KOPT-K1 (cell line): Measurements from ENCODE around the gene TSPAN5.
"Not testable (repeated sequence)": the region's sequence is repeated elsewhere in the genome, so short reads cannot be mapped to it uniquely, and the experiment has no call there.

ENCODE experiments used
- H3K27ac ChIP-seq: fragments of 200-600 bp; sonication (generic); 2 replicates; pipeline ENCODE4 v1.5.1; 2016; ENCODE audit warnings: antibody characterized with exemption, mild to moderate bottlenecking, low read depth, low read length; ENCODE audit not compliant: poor library complexity, severe bottlenecking
- H3K36me3 ChIP-seq: fragments of 200-600 bp; sonication (generic); 2 replicates; pipeline ENCODE4 v1.5.1; 2017; ENCODE audit warnings: antibody characterized with exemption, mild to moderate bottlenecking, low read length, moderate library complexity; ENCODE audit not compliant: insufficient read depth
- H3K9me3 ChIP-seq: fragments of 200-600 bp; sonication (generic); 2 replicates; pipeline ENCODE4 v1.5.1; 2017; ENCODE audit warnings: antibody characterized with exemption, low read length, mild to moderate bottlenecking; ENCODE audit not compliant: insufficient read depth, poor library complexity, severe bottlenecking

TSPAN5 gene

DNA sequence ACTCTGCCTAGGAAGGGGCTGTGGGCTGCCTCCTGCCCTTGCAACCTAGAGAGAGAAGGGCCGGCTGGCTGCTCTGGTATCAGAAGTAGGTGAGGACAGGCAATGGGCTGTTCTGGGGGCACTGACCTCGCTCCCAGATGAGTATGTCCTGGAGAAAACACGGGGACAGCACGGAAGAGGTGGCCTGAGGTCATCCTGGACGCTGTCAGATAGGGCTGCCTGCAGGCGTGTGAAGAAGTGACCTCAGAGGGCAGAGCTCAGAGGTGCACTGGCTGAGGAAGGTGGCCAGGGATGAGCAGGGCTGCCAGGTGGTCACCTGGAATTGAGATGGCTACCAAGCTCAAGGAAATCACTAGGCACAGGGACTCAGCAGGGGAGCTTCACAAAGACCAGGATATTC lies 159.6 kb downstream of the TSPAN5 start:
- no peaks in the 10 kb centered on the region for H3K9me3 ChIP-seq
- H3K27ac ChIP-seq = no peak overlapping the region
- no peaks in the 10 kb centered on the region for H3K36me3 ChIP-seq

DNA sequence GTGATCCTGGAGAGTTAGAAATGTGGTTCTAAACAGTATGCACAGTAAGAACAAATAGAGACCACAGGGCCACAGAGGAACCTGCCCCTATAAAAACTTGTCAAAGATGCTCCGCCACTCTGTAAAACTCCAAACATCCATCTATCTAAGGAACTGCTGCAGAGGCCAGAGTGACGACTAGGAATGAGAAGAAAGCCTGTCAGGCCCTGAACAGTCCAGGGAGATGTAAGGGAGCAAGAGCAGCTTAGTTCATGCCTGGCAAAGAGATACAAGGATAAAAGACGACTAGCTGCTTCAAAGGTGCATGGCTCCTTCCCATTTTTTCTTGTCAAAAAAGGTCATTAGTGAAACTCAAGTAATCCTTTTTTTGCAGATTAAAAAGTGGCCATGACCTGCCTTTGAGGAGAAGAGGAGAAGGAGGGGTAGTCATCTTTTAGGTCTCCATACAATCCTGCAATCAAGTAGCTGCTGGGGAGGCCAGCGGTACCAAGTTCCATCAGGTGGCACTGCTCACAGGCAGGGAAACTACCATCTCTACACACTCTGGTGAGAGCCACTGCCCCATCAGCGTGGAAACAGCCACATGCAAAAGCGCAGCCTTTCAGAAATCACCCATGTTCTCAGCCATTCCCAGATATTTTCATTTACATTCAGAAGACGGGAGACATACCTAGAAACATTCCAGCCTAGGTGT lies 162.1 kb downstream of the TSPAN5 start:
- Histone ChIP-seq H3K36me3 (no peaks in the 10 kb centered on the region), H3K9me3 (no peaks in the 10 kb centered on the region), H3K27ac (no peak overlapping the region)

GRCh38 chr4:98493296-98493695 lies 165.1 kb downstream of the TSPAN5 start:
- no peaks in the 10 kb centered on the region for H3K36me3 ChIP-seq
- H3K27ac ChIP-seq = no peak overlapping the region
- H3K9me3 ChIP-seq = no peaks in the 10 kb centered on the region

GRCh38 chr4:98491899-98492559 lies 166.4 kb downstream of the TSPAN5 start:
- Histone ChIP-seq H3K27ac (no peak overlapping the region), H3K36me3 (no peaks in the 10 kb centered on the region), H3K9me3 (no peaks in the 10 kb centered on the region)

DNA sequence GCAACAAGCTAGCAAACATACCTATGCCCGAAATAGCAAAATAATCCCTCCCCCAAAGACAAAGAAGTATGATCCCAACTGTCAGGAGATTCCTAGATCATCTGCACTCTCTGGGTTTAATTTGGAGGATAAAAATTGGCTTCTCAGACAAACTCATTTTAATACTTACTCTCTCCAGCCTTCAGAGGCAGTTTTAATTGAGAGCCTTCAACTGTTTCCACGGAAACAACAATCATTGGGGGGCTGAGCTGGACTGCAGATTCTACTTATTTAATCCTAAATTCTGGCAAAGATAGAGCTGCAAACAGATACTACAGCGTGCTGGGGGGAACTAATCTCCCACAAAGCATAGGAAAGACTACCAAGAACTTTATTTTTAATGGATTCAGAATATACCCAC lies 168.2 kb downstream of the TSPAN5 start:
- Histone ChIP-seq H3K27ac (no peak overlapping the region), H3K9me3 (no peaks in the 10 kb centered on the region), H3K36me3 (no peaks in the 10 kb centered on the region)

DNA sequence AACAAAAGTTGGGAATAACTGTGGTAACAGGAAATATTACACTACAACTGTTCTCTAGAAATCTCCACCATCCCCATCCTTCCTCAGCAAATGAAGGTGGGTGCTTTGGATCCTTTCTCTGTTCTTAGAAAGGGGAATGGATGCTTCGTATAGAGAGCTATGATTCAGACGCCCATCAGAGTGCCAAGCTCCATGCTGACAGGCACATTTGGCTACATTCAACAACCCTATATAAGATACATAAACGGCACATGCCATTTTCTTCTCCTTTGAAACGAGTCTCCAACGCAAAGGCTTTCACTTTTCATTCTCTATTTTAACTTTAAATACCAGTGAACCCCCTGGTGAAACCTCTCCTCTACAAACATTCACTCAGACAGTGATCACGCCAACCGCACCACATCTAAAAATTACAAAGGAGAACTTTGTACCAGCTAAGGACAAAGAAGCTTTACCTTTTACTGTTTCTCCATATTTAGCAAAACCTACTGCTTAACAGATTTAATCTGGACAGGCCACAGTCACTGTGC lies 172.5 kb downstream of the TSPAN5 start:
- H3K27ac ChIP-seq = no peak overlapping the region
- H3K9me3 ChIP-seq = no peaks in the 10 kb centered on the region
- no peaks in the 10 kb centered on the region for H3K36me3 ChIP-seq

GRCh38 chr4:98484031-98484430 lies 174.4 kb downstream of the TSPAN5 start:
- H3K9me3 ChIP-seq = no peaks in the 10 kb centered on the region
- no peak overlapping the region for H3K27ac ChIP-seq
- H3K36me3 ChIP-seq = peaks cover under 1% of the 10 kb centered on the region; the same call in 1 of the 2 replicates

GRCh38 chr4:98482847-98483806 lies 175.3 kb downstream of the TSPAN5 start:
- H3K36me3 ChIP-seq = peaks cover 9% of the 10 kb centered on the region; the same call in 1 of the 2 replicates
- no peaks in the 10 kb centered on the region for H3K9me3 ChIP-seq
- H3K27ac ChIP-seq = no peak overlapping the region

GRCh38 chr4:98482503-98482846 lies 175.9 kb downstream of the TSPAN5 start:
- H3K27ac ChIP-seq = no peak overlapping the region
- H3K9me3 ChIP-seq = no peaks in the 10 kb centered on the region
- H3K36me3 ChIP-seq = peaks cover 11% of the 10 kb centered on the region

DNA sequence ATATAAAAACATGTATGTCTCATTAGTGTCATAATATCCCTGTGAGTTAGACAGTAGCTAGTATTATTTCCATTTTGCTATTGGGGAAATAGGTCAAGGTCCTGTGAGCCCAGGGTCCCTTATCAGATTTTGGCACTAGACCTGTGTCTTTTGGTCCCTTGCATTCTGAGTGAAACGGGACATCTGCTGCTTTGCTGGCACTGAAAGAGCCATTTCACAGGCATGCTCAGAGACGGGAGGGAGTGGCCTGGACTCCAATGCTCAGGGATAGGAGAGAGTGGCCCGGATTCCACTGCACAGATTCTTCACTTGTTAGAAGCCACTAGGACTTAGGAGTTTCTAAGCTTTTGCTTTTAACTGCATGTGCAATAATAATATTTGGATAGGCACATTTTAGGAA lies 177.2 kb downstream of the TSPAN5 start:
- Histone ChIP-seq H3K9me3 (no peaks in the 10 kb centered on the region), H3K27ac (no peak overlapping the region), H3K36me3 (peaks cover 23% of the 10 kb centered on the region)

GRCh38 chr4:98480535-98480934 lies 177.9 kb downstream of the TSPAN5 start:
- H3K9me3 ChIP-seq = no peaks in the 10 kb centered on the region
- H3K36me3 ChIP-seq = peaks cover 27% of the 10 kb centered on the region
- H3K27ac ChIP-seq = no peak overlapping the region

- not testable (repeated sequence) for H3K27ac ChIP-seq
Measured at GRCh38 chr4:98479590-98479989, 178.8 kb downstream of the TSPAN5 start.

DNA sequence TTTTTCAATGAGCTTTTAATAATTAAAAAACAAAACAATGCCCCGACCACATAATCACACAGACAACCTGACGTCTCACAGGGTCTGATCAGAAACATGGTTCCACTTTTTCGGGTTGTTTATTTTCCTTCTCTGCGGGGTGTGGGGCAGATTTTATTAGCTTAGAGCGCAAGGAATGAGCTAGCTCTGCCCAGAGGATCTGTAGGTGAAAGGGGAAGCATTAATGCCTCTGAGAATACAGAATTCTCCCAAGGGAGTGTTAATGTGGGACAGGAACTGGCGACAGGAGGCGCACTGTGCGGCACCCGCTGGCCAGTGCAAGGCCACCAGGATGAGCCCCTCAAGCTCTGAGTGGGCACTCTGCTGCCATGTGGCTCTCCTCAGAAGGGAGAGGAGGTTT lies 181.5 kb downstream of the TSPAN5 start:
- Histone ChIP-seq H3K27ac (no peak overlapping the region), H3K9me3 (no peaks in the 10 kb centered on the region), H3K36me3 (peaks cover 58% of the 10 kb centered on the region)

More at GRCh38 chr4:98479590-98479989, 178.8 kb downstream of the TSPAN5 start:
- not testable (repeated sequence) for H3K9me3 ChIP-seq
- peaks cover 35% of the 10 kb centered on the region for H3K36me3 ChIP-seq

DNA sequence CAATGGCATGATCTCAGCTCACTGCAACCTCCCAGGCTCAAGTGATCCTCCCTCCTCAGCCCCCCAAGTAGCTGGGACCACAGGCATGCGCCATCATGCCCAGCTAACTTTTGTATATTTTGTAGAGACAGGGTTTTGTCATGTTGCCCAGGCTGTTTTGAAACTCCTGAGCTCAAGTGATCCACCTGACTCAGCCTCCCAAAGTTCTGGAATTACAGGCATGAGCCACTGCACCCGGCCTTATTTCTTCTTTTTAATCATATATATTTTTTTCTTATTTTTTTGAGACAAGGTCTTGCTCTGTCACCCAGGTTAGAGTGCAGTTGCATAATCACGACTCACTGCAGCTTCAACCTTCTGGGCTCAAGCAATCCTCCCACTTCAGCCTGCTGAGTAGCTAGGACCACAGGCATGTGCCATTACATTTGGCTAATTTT lies 184.0 kb downstream of the TSPAN5 start:
- H3K36me3 ChIP-seq = peaks cover 71% of the 10 kb centered on the region
- H3K27ac ChIP-seq = no peak overlapping the region
- no peaks in the 10 kb centered on the region for H3K9me3 ChIP-seq

- H3K36me3 ChIP-seq = peaks cover 60% of the 10 kb centered on the region
- H3K9me3 ChIP-seq = no peaks in the 10 kb centered on the region
- H3K27ac ChIP-seq = no peak overlapping the region
Measured at GRCh38 chr4:98473046-98473445, 185.4 kb downstream of the TSPAN5 start.
